Measurements from ENCODE around the gene CD164L2.

CD164L2 gene

GRCh38 chr1:27365372-27366112, 17.6 kb downstream of the CD164L2 start:
- H3K27ac Mint-ChIP-seq, result peak overlapping the region; percentile 83
- peak; percentile 69 to 92 for DNase-seq (ENCODE audit: low spot score in 2 of 2)
- ATAC-seq, result peak; percentile 76
- H3K36me3 Mint-ChIP-seq, result peaks cover 7% of the 10 kb centered on the region
- peak overlapping the region; percentile 89 for H3K4me3 Mint-ChIP-seq
- peaks cover 37% of the 10 kb centered on the region for H3K4me1 Mint-ChIP-seq
- H3K9me3 Mint-ChIP-seq, result no peaks in the 10 kb centered on the region

DNA sequence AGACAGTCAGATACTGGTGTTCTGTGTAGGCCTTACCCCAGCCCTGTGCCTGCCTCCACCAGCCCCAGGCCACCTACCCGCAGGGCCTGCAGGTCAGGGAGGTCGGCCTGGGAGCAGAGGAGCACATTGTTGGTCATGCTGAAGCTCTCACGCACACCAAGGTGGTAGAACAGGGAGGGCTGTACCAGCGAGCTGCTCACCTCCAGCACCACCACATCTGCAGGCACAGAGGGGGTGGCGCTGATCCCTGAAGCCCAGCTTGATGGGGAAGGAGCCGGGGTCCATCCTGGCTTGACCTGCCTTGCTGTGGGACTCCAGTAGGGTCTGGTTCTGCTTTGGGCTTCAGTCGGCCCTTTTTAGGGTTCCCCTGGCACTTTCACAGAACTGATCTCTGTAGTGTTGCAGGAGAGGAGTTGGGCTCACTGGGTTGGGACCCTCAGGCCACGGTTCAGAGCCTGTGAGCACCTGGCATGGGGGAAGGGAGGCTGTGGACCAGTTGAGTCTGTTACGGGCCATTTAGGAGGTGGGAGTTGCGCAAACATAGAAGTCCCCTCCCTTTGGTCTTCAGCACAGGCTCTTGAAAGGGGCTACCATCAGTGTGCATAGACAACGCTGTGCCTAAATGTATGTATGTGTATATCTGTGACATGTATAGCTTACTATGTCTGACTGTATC, 18.3 kb downstream of the CD164L2 start:
- H3K27ac Mint-ChIP-seq, result peak overlapping the region; percentile 85
- peaks cover 43% of the 10 kb centered on the region for H3K4me1 Mint-ChIP-seq
- DNase-seq (ENCODE audit: low spot score in 2 of 2) (no peak), ATAC-seq (no peak)
- H3K9me3 Mint-ChIP-seq, result no peaks in the 10 kb centered on the region
- H3K4me3 Mint-ChIP-seq, result peak overlapping the region; percentile 89
- peaks cover 7% of the 10 kb centered on the region for H3K36me3 Mint-ChIP-seq

GRCh38 chr1:27363766-27364695, 19.1 kb downstream of the CD164L2 start:
- DNase-seq (ENCODE audit: low spot score in 2 of 2), result no peak
- no peak for ATAC-seq
- H3K4me3 Mint-ChIP-seq, result peak overlapping the region; percentile 89
- H3K4me1 Mint-ChIP-seq, result peaks cover 46% of the 10 kb centered on the region
- peak overlapping the region; percentile 85 for H3K27ac Mint-ChIP-seq
- no peaks in the 10 kb centered on the region for H3K9me3 Mint-ChIP-seq
- peaks cover 14% of the 10 kb centered on the region for H3K36me3 Mint-ChIP-seq

- no peak for ATAC-seq
- Mint-ChIP-seq H3K9me3 (no peaks in the 10 kb centered on the region), H3K4me1 (peaks cover 54% of the 10 kb centered on the region), H3K27ac (no peak overlapping the region), H3K4me3 (peak overlapping the region; percentile 86), H3K36me3 (peaks cover 24% of the 10 kb centered on the region)
- no peak for DNase-seq (ENCODE audit: low spot score in 2 of 2)
Observed at GRCh38 chr1:27361553-27361952, 21.6 kb downstream of the CD164L2 start.

GRCh38 chr1:27361044-27361402, 22.1 kb downstream of the CD164L2 start:
- DNase-seq (ENCODE audit: low spot score in 2 of 2), result no peak
- H3K27ac Mint-ChIP-seq, result peak overlapping the region; percentile 10
- H3K9me3 Mint-ChIP-seq, result no peaks in the 10 kb centered on the region
- no peak for ATAC-seq
- peaks cover 29% of the 10 kb centered on the region for H3K36me3 Mint-ChIP-seq
- H3K4me1 Mint-ChIP-seq, result peaks cover 54% of the 10 kb centered on the region
- H3K4me3 Mint-ChIP-seq, result peak overlapping the region; percentile 86

DNA sequence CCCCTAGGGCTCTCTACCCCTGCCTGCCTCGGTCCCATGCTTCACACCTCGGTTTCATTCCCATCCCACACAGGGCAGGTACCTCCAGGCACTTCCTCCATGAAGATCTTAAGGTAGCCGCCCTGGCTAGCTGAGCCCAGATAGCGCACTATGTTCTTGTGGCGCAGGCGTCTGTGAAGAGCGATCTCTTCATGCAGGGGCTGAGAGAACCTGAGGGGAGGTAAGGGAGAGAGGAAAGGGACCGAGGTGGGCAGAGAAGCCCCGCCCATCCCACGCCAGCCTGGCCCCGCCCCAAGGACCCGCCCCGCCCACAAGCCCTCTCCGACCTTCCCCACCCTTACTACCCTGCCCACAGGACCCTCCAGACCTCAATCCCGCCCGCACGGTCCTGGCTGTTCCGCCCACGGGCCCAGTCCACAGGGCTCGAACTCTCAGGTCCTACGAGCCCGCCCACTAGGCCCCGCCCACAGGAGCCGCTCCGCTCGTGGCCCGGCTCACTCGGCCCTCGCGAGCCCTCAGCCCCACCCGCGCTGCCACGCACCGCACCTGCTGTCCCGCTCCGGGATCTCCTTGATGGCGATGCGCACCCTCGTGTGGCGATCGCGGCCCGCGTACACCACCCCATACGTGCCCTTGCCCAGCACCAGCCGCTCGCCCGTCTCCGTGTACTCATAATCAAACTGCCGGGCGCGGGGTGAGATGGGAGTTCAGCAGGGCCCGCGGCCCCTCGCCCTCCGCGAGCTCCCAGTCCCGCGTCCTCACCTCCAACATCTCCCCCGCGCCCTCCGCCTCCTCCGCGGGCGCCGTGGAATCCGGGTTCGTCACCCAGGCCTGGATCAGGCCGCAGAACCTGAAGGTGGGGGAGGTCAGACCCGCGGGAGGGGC, 22.7 kb downstream of the CD164L2 start:
- ATAC-seq, result peak; percentile 0
- H3K9me3 Mint-ChIP-seq, result no peaks in the 10 kb centered on the region
- peaks cover 29% of the 10 kb centered on the region for H3K36me3 Mint-ChIP-seq
- H3K27ac Mint-ChIP-seq, result peak overlapping the region; percentile 10
- peak overlapping the region; percentile 86 for H3K4me3 Mint-ChIP-seq
- peaks cover 54% of the 10 kb centered on the region for H3K4me1 Mint-ChIP-seq
- peak in 1 of 2 donors; percentile 46 for DNase-seq (ENCODE audit: low spot score in 2 of 2)

DNA sequence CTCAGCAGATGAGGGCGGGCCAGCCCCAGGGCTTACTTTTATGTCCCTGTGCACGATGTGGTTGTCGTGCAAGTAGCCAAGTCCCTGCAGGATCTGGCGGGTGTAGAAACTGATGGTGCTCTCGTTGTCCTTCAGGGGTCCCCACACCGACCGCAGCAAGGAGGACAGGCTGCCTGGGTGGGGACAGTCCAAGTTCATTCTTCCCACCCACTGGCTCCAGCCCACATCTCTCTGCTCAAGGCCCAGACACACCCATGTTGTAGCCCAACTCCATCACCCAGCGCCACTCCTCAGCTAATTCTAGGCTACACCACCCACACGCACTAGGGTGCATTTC, 23.3 kb downstream of the CD164L2 start:
- peak overlapping the region; percentile 69 for H3K27ac Mint-ChIP-seq
- peaks cover 52% of the 10 kb centered on the region for H3K4me1 Mint-ChIP-seq
- peaks cover 35% of the 10 kb centered on the region for H3K36me3 Mint-ChIP-seq
- H3K9me3 Mint-ChIP-seq, result no peaks in the 10 kb centered on the region
- ATAC-seq (no peak), DNase-seq (ENCODE audit: low spot score in 2 of 2) (no peak)
- H3K4me3 Mint-ChIP-seq, result peak overlapping the region; percentile 86

- Mint-ChIP-seq H3K4me1 (peaks cover 43% of the 10 kb centered on the region), H3K4me3 (peak overlapping the region; percentile 86), H3K27ac (peak overlapping the region; percentile 69), H3K36me3 (peaks cover 38% of the 10 kb centered on the region), H3K9me3 (no peaks in the 10 kb centered on the region)
- no peak for DNase-seq (ENCODE audit: low spot score in 2 of 2)
- ATAC-seq, result no peak
Observed at GRCh38 chr1:27358928-27359313, 24.2 kb downstream of the CD164L2 start.

DNA sequence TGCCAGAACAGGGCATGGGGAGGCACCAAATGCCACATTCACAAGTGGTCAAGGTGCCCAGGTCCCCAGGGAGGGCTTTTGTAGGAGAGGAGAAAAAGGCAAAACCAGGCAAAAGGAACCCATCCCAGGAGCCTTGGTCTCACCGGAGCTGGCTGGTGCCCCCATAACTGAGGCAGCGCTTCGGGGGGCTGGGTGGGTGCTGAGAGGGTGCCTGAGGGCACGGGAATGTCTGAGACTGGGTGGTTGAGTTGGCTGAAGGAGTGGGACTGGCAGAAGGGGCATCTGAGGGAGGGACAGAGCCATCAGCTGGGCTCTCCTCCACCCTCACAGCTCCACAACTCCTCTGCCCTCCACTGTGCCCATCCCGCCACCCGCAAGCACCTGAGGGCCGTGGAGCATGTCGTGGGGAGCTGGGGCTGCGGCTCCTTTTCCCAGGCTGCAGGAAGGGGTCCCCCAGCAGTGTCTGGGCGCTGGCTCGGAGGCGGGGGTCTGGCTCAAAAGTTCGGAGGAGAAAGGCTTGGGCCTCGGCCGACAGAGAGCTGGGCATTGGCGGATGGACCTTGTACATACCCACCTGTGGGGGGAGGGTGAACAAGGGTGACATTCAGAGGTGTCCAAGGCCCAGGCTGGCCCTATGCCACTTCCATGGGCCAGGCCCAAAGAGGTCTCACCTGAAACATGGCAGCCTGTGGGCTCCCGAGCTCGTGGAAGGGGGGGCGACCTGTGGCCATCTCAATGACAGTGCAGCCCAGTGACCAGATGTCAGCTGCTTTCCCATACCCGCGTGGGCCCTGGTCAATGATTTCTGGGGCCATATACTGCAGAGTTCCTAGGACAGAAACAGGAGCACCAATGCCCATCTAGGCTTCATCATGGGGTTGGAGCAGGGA, 24.9 kb downstream of the CD164L2 start:
- peaks cover 43% of the 10 kb centered on the region for H3K36me3 Mint-ChIP-seq
- H3K4me3 Mint-ChIP-seq, result peak overlapping the region; percentile 86
- H3K27ac Mint-ChIP-seq, result peak overlapping the region; percentile 83
- H3K9me3 Mint-ChIP-seq, result no peaks in the 10 kb centered on the region
- DNase-seq (ENCODE audit: low spot score in 2 of 2), result no peak
- peaks cover 43% of the 10 kb centered on the region for H3K4me1 Mint-ChIP-seq
- no peak for ATAC-seq

GRCh38 chr1:27357281-27358037, 25.7 kb downstream of the CD164L2 start:
- ATAC-seq (peak; percentile 56), DNase-seq (ENCODE audit: low spot score in 2 of 2) (peak; percentile 77 to 92)
- H3K4me1 Mint-ChIP-seq, result peaks cover 43% of the 10 kb centered on the region

GRCh38 chr1:27356619-27357280, 26.4 kb downstream of the CD164L2 start:
- peak; percentile 46 to 78 for DNase-seq (ENCODE audit: low spot score in 2 of 2)
- no peaks in the 10 kb centered on the region for H3K9me3 Mint-ChIP-seq
- peak overlapping the region; percentile 83 for H3K27ac Mint-ChIP-seq
- H3K4me3 Mint-ChIP-seq, result peak overlapping the region; percentile 86
- peak; percentile 86 for ATAC-seq
- peaks cover 43% of the 10 kb centered on the region for H3K4me1 Mint-ChIP-seq
- H3K36me3 Mint-ChIP-seq, result peaks cover 47% of the 10 kb centered on the region

More at GRCh38 chr1:27357281-27358037, 25.7 kb downstream of the CD164L2 start:
- Mint-ChIP-seq H3K36me3 (peaks cover 43% of the 10 kb centered on the region), H3K4me3 (peak overlapping the region; percentile 86), H3K9me3 (no peaks in the 10 kb centered on the region), H3K27ac (peak overlapping the region; percentile 83)

DNA sequence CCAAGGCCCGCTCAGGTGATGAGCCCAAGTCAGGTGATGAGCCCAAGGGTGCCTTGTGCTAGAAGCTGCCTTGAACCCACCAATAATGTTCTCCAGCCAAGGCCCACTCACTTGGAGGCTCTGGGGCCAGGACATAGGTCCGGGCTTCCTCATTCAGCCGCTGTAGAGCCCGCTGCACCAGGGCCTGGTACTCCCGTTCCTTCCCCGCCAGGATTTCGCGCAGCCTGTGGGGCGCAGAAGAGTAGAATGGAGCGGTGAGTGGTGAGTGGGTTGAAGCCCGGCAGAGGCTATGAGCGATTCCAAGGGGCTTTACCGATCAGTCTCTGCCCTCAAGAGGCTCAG, 26.9 kb downstream of the CD164L2 start:
- DNase-seq (ENCODE audit: low spot score in 2 of 2) (no peak), ATAC-seq (no peak)
- Mint-ChIP-seq H3K27ac (peak overlapping the region; percentile 83), H3K4me3 (peak overlapping the region; percentile 86), H3K36me3 (peaks cover 52% of the 10 kb centered on the region), H3K9me3 (no peaks in the 10 kb centered on the region), H3K4me1 (peaks cover 43% of the 10 kb centered on the region)

- DNase-seq (ENCODE audit: low spot score in 2 of 2) (no peak), ATAC-seq (no peak)
- Mint-ChIP-seq H3K27ac (peak overlapping the region; percentile 83), H3K9me3 (no peaks in the 10 kb centered on the region), H3K36me3 (peaks cover 55% of the 10 kb centered on the region), H3K4me3 (peak overlapping the region; percentile 86), H3K4me1 (peaks cover 43% of the 10 kb centered on the region)
Observed at GRCh38 chr1:27355683-27356082, 27.4 kb downstream of the CD164L2 start.

Measured in stimulated activated effector memory CD8-positive, alpha-beta T cell treated with anti-CD3 and anti-CD28 coated beads, Interleukin-12 subunit alpha, Interleukin-12 subunit beta, amount 100 ng/mL, for 72 hours (primary cell).